ENCODE measurements around the gene HSP90AB1. TPM values are rescaled to one million over a fixed set of nuclear protein-coding genes. Genes with fewer than 3 reads are reported as not detected.

The HSP90AB1 gene
- polyA plus RNA-seq, 1 of the 3 experiments (the other 2 are of a cell fraction) = 843 TPM

- TF ChIP-seq, protein P1, sequence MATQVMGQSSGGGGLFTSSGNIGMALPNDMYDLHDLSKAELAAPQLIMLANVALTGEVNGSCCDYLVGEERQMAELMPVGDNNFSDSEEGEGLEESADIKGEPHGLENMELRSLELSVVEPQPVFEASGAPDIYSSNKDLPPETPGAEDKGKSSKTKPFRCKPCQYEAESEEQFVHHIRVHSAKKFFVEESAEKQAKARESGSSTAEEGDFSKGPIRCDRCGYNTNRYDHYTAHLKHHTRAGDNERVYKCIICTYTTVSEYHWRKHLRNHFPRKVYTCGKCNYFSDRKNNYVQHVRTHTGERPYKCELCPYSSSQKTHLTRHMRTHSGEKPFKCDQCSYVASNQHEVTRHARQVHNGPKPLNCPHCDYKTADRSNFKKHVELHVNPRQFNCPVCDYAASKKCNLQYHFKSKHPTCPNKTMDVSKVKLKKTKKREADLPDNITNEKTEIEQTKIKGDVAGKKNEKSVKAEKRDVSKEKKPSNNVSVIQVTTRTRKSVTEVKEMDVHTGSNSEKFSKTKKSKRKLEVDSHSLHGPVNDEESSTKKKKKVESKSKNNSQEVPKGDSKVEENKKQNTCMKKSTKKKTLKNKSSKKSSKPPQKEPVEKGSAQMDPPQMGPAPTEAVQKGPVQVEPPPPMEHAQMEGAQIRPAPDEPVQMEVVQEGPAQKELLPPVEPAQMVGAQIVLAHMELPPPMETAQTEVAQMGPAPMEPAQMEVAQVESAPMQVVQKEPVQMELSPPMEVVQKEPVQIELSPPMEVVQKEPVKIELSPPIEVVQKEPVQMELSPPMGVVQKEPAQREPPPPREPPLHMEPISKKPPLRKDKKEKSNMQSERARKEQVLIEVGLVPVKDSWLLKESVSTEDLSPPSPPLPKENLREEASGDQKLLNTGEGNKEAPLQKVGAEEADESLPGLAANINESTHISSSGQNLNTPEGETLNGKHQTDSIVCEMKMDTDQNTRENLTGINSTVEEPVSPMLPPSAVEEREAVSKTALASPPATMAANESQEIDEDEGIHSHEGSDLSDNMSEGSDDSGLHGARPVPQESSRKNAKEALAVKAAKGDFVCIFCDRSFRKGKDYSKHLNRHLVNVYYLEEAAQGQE (IDR thresholded peaks at IDR 0.05; ENCODE audit: low read depth, low read length) = no peak
- TF ChIP-seq SMC3 (IDR thresholded peaks at IDR 0.05; ENCODE audit: low read depth, low read length) (peak; percentile 86), EP300 (IDR thresholded peaks at IDR 0.05; ENCODE audit: borderline replicate concordance in 1 of 2, low read depth in 1 of 2, low read length in 1 of 2) (peak in 1 of 2 experiments; percentile 67; a peak in 2 of 4 replicates), TAF1 (IDR thresholded peaks at IDR 0.05; ENCODE audit: borderline replicate concordance, low read depth, low read length) (peak; percentile 5; the same call in 1 of the 2 replicates), GATA2 (CRISPR knock-in tag; IDR thresholded peaks at IDR 0.05) (0 out of 2 replicates have a peak, but pooled peaks have one; percentile 16), CHD2 (IDR thresholded peaks at IDR 0.05; ENCODE audit: low read length, partially characterized antibody) (peak; percentile 73), RCOR1 (IDR thresholded peaks at IDR 0.05; ENCODE audit: low read length) (no peak; the same call in 1 of the 2 replicates)
Observed at GRCh38 chr6:44234101-44235025, 12.5 kb upstream of the HSP90AB1 start (continued).

- Histone ChIP-seq H3K27ac (ENCODE audit: low read depth in 2 of 2, low read length in 1 of 2) (peak overlapping the region; percentile 78 to 91), H2AFZ (ENCODE audit: low read depth) (peak overlapping the region; percentile 77; the same call in 1 of the 2 replicates), H3K9ac (no peak overlapping the region), H4K20me1 (ENCODE audit: insufficient read depth) (no peaks in the 10 kb centered on the region), H3F3A (replicated peaks; ENCODE audit: insufficient read depth) (peaks cover 18% of the 10 kb centered on the region), H3K4me1 (ENCODE audit: control insufficient read depth in 1 of 2, insufficient read depth in 2 of 2, low read depth in 1 of 2, low read length in 1 of 2) (peaks cover 26 to 57% of the 10 kb centered on the region in 2 experiments), H3K9me2 (no peaks in the 10 kb centered on the region), H3K36me3 (replicated peaks in 1 of 2; ENCODE audit: control insufficient read depth in 1 of 2, insufficient read depth in 2 of 2, low read length in 1 of 2) (peaks cover 0 to 6% of the 10 kb centered on the region in 2 experiments), H3K4me2 (peak overlapping the region; percentile 75; the same call in 1 of the 2 replicates), H3K9me3 (no peaks in the 10 kb centered on the region), H3K79me2 (ENCODE audit: insufficient read depth) (no peaks in the 10 kb centered on the region), H3K4me3 (ENCODE audit: low read depth in 2 of 2, low read length in 1 of 2) (no peak overlapping the region), H3K27me3 (ENCODE audit: insufficient read depth) (no peaks in the 10 kb centered on the region)
- WGBS (ENCODE audit: low lambda C conversion rate) = 74% methylated on average over 6 of the region's 6 CpGs
- ChIA-PET POLR2A (interaction anchor here (0.6 to 3.2 kb wide), 4 partner anchors 9 to 1306 kb away, joined by 3 to 48 read pairs (median 12); partner anchors contain the start of gene HSP90AB1), CTCF (interaction anchor here (0.6 to 8.5 kb wide), 38 partner anchors 11 to 152 kb away, joined by 3 to 224 read pairs (median 9); partner anchors contain the start of genes HSP90AB1, MYMX, NFKBIE and SLC29A1)
- peak; percentile 34 for DNase-seq
- TF ChIP-seq GATA2 (CRISPR knock-in tag; IDR thresholded peaks at IDR 0.05) (peak; percentile 33; the same call in 1 of the 2 replicates), MAX (IDR thresholded peaks at IDR 0.05; ENCODE audit: low read depth) (no peak), TEAD4 (IDR thresholded peaks at IDR 0.05; ENCODE audit: borderline replicate concordance, insufficient read depth) (no peak), NRF1 (IDR thresholded peaks at IDR 0.05; ENCODE audit: low read depth, low read length) (no peak), TAF1 (IDR thresholded peaks at IDR 0.05; ENCODE audit: borderline replicate concordance, low read depth, low read length) (no peak), MXI1 (IDR thresholded peaks at IDR 0.05; ENCODE audit: low read depth, low read length) (0 out of 2 replicates have a peak, but pooled peaks have one; percentile 43), FOXM1 (IDR thresholded peaks at IDR 0.05; ENCODE audit: low read depth) (no peak), POLR2AphosphoS5 (IDR thresholded peaks at IDR 0.05; ENCODE audit: low read depth, low read length) (no peak), YY1 (IDR thresholded peaks at IDR 0.05; ENCODE audit: low read depth) (no peak)
- TF ChIP-seq, protein P2, sequence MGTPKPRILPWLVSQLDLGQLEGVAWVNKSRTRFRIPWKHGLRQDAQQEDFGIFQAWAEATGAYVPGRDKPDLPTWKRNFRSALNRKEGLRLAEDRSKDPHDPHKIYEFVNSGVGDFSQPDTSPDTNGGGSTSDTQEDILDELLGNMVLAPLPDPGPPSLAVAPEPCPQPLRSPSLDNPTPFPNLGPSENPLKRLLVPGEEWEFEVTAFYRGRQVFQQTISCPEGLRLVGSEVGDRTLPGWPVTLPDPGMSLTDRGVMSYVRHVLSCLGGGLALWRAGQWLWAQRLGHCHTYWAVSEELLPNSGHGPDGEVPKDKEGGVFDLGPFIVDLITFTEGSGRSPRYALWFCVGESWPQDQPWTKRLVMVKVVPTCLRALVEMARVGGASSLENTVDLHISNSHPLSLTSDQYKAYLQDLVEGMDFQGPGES (IDR thresholded peaks at IDR 0.05; ENCODE audit: low read depth, low read length) = no peak
- TF ChIP-seq, protein P1 (IDR thresholded peaks at IDR 0.05; ENCODE audit: low read depth, low read length) = no peak
Observed at GRCh38 chr6:44235269-44235668, 11.6 kb upstream of the HSP90AB1 start.

Measured in SK-N-SH (cell line).